GM12878 (cell line): ENCODE measurements around the gene MYO19. TPM values are rescaled to one million over a fixed set of nuclear protein-coding genes. Genes with fewer than 3 reads are reported as not detected.
A peak's percentile ranks its signal among the peaks of the same experiment; 100 is the strongest.

Source experiments
- ATF7 ChIP-seq: fragments of 450-650 bp; IDR thresholded peaks from 2 replicates; pipeline ENCODE4 v1.6.1; 2016; ENCODE audit warnings: low read depth, mild to moderate bottlenecking
- BACH1 ChIP-seq: fragments of 450-650 bp; IDR thresholded peaks from 2 replicates; pipeline ENCODE4 v1.6.1; 2017; ENCODE audit warnings: mild to moderate bottlenecking, borderline replicate concordance
- BHLHE40 ChIP-seq, 2 experiments: fragments of 450-650 bp in 1 of 2; IDR thresholded peaks; 2 replicates each; pipeline ENCODE4 v1.6.1; 2011 to 2017; ENCODE audit warnings: low read depth in 2 of 2, borderline replicate concordance in 1 of 2, improper control_type of control experiment in 1 of 2, low read length in 1 of 2, mild to moderate bottlenecking in 1 of 2
- BMI1 ChIP-seq: fragments of 450-650 bp; IDR thresholded peaks from 2 replicates; pipeline ENCODE4 v1.6.1; 2016; ENCODE audit warnings: mild to moderate bottlenecking, moderate library complexity, borderline replicate concordance
- CTCF ChIP-seq, 3 experiments: IDR thresholded peaks in 2 of 3; conservative IDR thresholded peaks in 1 of 3; 2 replicates each; pipeline ENCODE4 v1.5.1; 2011; ENCODE audit warnings: low read depth in 3 of 3, low read length in 3 of 3, mild to moderate bottlenecking in 3 of 3, control low read depth in 2 of 3, moderate library complexity in 2 of 3, inconsistent platforms in 1 of 3, mixed read lengths in 1 of 3; ENCODE audit not compliant: control insufficient read depth in 2 of 3, insufficient read depth in 1 of 3; ENCODE audit errors: extremely low read depth in 1 of 3
- CUX1 ChIP-seq: IDR thresholded peaks from 2 replicates; pipeline ENCODE4 v1.6.1; 2012; ENCODE audit warnings: improper control_type of control experiment, low read depth, low read length; ENCODE audit not compliant: insufficient replicate concordance
- E4F1 ChIP-seq: fragments of 450-650 bp; IDR thresholded peaks from 2 replicates; pipeline ENCODE4 v1.6.1; 2018; ENCODE audit warnings: borderline replicate concordance, mild to moderate bottlenecking; ENCODE audit not compliant: partially characterized antibody
- EZH2 ChIP-seq: IDR thresholded peaks from 2 replicates; pipeline ENCODE4 v1.6.1; 2012; ENCODE audit warnings: low read depth, mild to moderate bottlenecking, control low read depth, inconsistent platforms, low read length, borderline replicate concordance; ENCODE audit not compliant: control insufficient read depth
- HDGF ChIP-seq: fragments of 450-650 bp; IDR thresholded peaks from 2 replicates; pipeline ENCODE4 v1.6.1; 2016; ENCODE audit warnings: antibody characterized with exemption
- IRF3 ChIP-seq: fragments of 450-650 bp; IDR thresholded peaks from 2 replicates; pipeline ENCODE4 v1.6.1; 2014; ENCODE audit warnings: mild to moderate bottlenecking
- LARP7 ChIP-seq: fragments of 450-650 bp; IDR thresholded peaks from 2 replicates; pipeline ENCODE4 v1.6.1; 2017; ENCODE audit warnings: mild to moderate bottlenecking
- NBN ChIP-seq: fragments of 450-650 bp; IDR thresholded peaks from 2 replicates; pipeline ENCODE4 v1.6.1; 2016
- SMAD1 ChIP-seq: fragments of 450-650 bp; IDR thresholded peaks from 2 replicates; pipeline ENCODE4 v1.6.1; 2018; ENCODE audit warnings: mild to moderate bottlenecking, low read depth; ENCODE audit not compliant: partially characterized antibody
- SMARCA5 ChIP-seq: fragments of 450-650 bp; IDR thresholded peaks from 2 replicates; pipeline ENCODE4 v1.6.1; 2017; ENCODE audit warnings: mild to moderate bottlenecking
- SP1 ChIP-seq: IDR thresholded peaks from one replicate; pipeline ENCODE4 v1.6.1; 2011; ENCODE audit warnings: low read depth, low read length
- TCF3 ChIP-seq: IDR thresholded peaks from 2 replicates; pipeline ENCODE4 v1.6.1; 2012; ENCODE audit warnings: low read depth, mild to moderate bottlenecking, low read length, borderline replicate concordance; ENCODE audit not compliant: insufficient read depth
- ZBED1 ChIP-seq: IDR thresholded peaks from 2 replicates; pipeline ENCODE4 v1.6.1; 2016; ENCODE audit warnings: borderline replicate concordance
- ZNF217 ChIP-seq: fragments of 450-650 bp; IDR thresholded peaks from 2 replicates; pipeline ENCODE4 v1.6.1; 2017; ENCODE audit warnings: antibody characterized with exemption, mild to moderate bottlenecking
- polyA plus RNA-seq, 11 experiments: library from polyadenylated mRNA; depleted of rRNA in 4 of 11; unstranded in 6 of 11; stranded (reverse) in 5 of 11; fragments of >200 nt; fragmentation: Nextera tagmentation in 4 of 11; fragmentation: Illumina TruSeq in 1 of 11; extraction: Ambion mirVana in 4 of 11; extraction: Trizol in 1 of 11; gene quantifications; 1 replicate in 1 of 11; 2 replicates in 10 of 11; pipeline versions ENCODE4 v1.2.1 to v1.2.3, GENCODE V29; 2011 to 2016; ENCODE audit warnings: inconsistent platforms in 2 of 11, missing spikeins in 2 of 11, low read depth in 1 of 11
- total RNA-seq, 4 experiments: library from RNA; depleted of rRNA in 3 of 4; stranded (reverse); fragments of >200 nt in 3 of 4; fragmentation: Illumina TruSeq in 1 of 4; extraction: Trizol in 1 of 4; gene quantifications; 2 replicates each; pipeline versions ENCODE4 v1.2.1 to v1.2.3, GENCODE V29; 2013 to 2021

MYO19 gene
- total and polyA plus RNA-seq, 10 of the 15 experiments (the other 5 are each of a cell fraction or from before 2014, with no cell fraction given), result 11.4 to 103 (median 67.1) TPM

- TF ChIP-seq E4F1 (no peak), BACH1 (no peak), ZBED1 (0 out of 2 replicates have a peak, but pooled peaks have one; percentile 12), CUX1 (no peak), IRF3 (no peak), NBN (peak; percentile 90), SMAD1 (peak; percentile 51), BHLHE40 (IDR thresholded peaks at IDR 0.05; ENCODE audit: borderline replicate concordance in 1 of 2, low read depth in 2 of 2, low read length in 1 of 2) (no peak), ATF7 (peak; percentile 22; the same call in 1 of the 2 replicates), CTCF (IDR thresholded peaks at IDR 0.05 in 2 of 3, conservative IDR thresholded peaks at IDR 0.05 in 1 of 3; ENCODE audit: control insufficient read depth in 2 of 3, extremely low read depth in 1 of 3, insufficient read depth in 1 of 3, low read depth in 3 of 3, low read length in 3 of 3) (0 out of 6 replicates have a peak, but pooled peaks of 1 of the 3 experiments have one; percentile 6), LARP7 (no peak), SMARCA5 (0 out of 2 replicates have a peak, but pooled peaks have one; percentile 26), BMI1 (no peak), SP1 (no peak), TCF3 (no peak), ZNF217 (peak; percentile 88), HDGF (no peak), EZH2 (no peak)
Observed at GRCh38 chr17:36535669-36536081, 1.0 kb upstream of the MYO19 start (continued).
